Activated naive CD8-positive, alpha-beta T cell (primary cell): ENCODE results near the gene ABCC2.

Experiments
- H3K27ac Mint-ChIP-seq: one replicate; pipeline ENCODE4 v1.8.0; 2021; ENCODE audit warnings: mixed read lengths
- H3K27me3 Mint-ChIP-seq: one replicate; pipeline ENCODE4 v1.8.0; 2021; ENCODE audit warnings: mixed read lengths
- H3K36me3 Mint-ChIP-seq: one replicate; pipeline ENCODE4 v1.8.0; 2021; ENCODE audit warnings: mixed read lengths
- H3K4me1 Mint-ChIP-seq: one replicate; pipeline ENCODE4 v1.8.0; 2021; ENCODE audit warnings: low read depth, mixed read lengths
- H3K4me3 Mint-ChIP-seq: one replicate; pipeline ENCODE4 v1.8.0; 2021; ENCODE audit warnings: mild to moderate bottlenecking, mixed read lengths
- H3K9me3 Mint-ChIP-seq: one replicate; pipeline ENCODE4 v1.8.0; 2021; ENCODE audit warnings: low read depth, mixed read lengths

The ABCC2 gene

DNA sequence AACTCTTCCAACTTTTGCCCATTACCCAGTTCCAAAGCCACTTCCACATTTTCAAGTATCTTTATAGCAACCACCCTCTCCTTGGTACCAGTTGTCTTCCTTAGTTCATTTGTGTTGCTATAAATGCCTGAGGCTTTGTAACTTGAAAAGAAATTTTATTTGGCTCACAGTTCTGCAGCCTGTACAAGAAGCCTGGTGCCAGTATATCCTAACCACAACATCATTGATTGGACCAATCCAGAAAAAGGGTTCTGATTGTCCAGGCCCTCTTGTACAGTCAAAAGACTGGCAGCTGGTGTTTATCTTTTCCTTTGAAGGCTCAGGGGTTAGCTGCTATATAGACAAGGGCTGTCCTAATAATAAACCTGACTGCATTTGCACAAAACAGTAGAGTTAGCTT is 21.1 kb upstream of the ABCC2 start:
- Mint-ChIP-seq H3K9me3 (peaks cover 7% of the 10 kb centered on the region), H3K36me3 (peaks cover 49% of the 10 kb centered on the region), H3K27ac (no peak overlapping the region), H3K27me3 (no peaks in the 10 kb centered on the region), H3K4me1 (no peaks in the 10 kb centered on the region), H3K4me3 (no peak overlapping the region)

- Mint-ChIP-seq H3K4me1 (no peaks in the 10 kb centered on the region), H3K27ac (no peak overlapping the region), H3K36me3 (peaks cover 21% of the 10 kb centered on the region), H3K9me3 (peaks cover 7% of the 10 kb centered on the region), H3K4me3 (no peak overlapping the region), H3K27me3 (no peaks in the 10 kb centered on the region)
Measured at GRCh38 chr10:99765672-99766301, 16.7 kb upstream of the ABCC2 start.

- no peaks in the 10 kb centered on the region for H3K4me1 Mint-ChIP-seq
- no peak overlapping the region for H3K4me3 Mint-ChIP-seq
- no peak overlapping the region for H3K27ac Mint-ChIP-seq
- H3K9me3 Mint-ChIP-seq = peaks cover 7% of the 10 kb centered on the region
- peaks cover 20% of the 10 kb centered on the region for H3K36me3 Mint-ChIP-seq
- no peaks in the 10 kb centered on the region for H3K27me3 Mint-ChIP-seq
Measured at GRCh38 chr10:99766302-99766681, 16.1 kb upstream of the ABCC2 start.

GRCh38 chr10:99767901-99768300 is 14.5 kb upstream of the ABCC2 start:
- Mint-ChIP-seq H3K4me3 (no peak overlapping the region), H3K27ac (no peak overlapping the region), H3K36me3 (peaks cover 12% of the 10 kb centered on the region), H3K4me1 (no peaks in the 10 kb centered on the region), H3K27me3 (no peaks in the 10 kb centered on the region), H3K9me3 (peaks cover 3% of the 10 kb centered on the region)

GRCh38 chr10:99768556-99768955 is 13.9 kb upstream of the ABCC2 start:
- no peaks in the 10 kb centered on the region for H3K4me1 Mint-ChIP-seq
- no peaks in the 10 kb centered on the region for H3K9me3 Mint-ChIP-seq
- peaks cover 9% of the 10 kb centered on the region for H3K36me3 Mint-ChIP-seq
- H3K4me3 Mint-ChIP-seq = no peak overlapping the region
- H3K27ac Mint-ChIP-seq = no peak overlapping the region
- no peaks in the 10 kb centered on the region for H3K27me3 Mint-ChIP-seq

- Mint-ChIP-seq H3K9me3 (no peaks in the 10 kb centered on the region), H3K4me1 (no peaks in the 10 kb centered on the region), H3K4me3 (no peak overlapping the region), H3K27ac (no peak overlapping the region), H3K27me3 (no peaks in the 10 kb centered on the region), H3K36me3 (peaks cover 9% of the 10 kb centered on the region)
Measured at GRCh38 chr10:99769706-99770105, 12.7 kb upstream of the ABCC2 start.

DNA sequence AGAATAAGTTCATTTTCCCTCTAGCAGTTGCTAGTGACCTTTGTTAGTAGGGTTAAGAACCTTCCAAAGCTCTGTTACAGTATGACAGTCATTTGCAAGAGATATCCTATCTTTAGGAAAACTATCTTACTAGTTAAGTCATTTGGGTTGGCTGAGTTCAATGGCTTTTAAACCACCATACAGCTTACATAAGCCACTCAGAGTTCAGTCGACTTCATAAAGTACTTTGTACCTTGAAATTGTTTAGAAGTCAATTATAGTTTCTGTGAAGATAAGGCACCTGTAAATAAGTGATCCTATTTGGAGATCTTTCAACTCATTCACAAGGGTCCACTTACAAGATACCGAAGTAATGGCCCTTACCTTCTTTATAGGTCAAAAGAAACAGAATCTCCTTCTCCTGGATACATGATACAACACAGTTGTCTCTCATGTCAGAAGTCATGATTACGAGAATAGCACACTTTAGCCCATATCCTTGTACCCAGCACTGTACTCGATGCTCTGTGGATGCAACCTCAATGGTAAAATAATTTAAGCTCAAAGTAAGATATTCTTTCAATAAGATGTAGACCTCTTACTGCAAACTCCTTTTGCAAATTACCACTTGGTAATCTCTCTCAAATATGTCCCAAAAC is 11.9 kb upstream of the ABCC2 start:
- Mint-ChIP-seq H3K9me3 (no peaks in the 10 kb centered on the region), H3K27ac (no peak overlapping the region), H3K4me1 (no peaks in the 10 kb centered on the region), H3K27me3 (no peaks in the 10 kb centered on the region), H3K36me3 (peaks cover 9% of the 10 kb centered on the region), H3K4me3 (no peak overlapping the region)

DNA sequence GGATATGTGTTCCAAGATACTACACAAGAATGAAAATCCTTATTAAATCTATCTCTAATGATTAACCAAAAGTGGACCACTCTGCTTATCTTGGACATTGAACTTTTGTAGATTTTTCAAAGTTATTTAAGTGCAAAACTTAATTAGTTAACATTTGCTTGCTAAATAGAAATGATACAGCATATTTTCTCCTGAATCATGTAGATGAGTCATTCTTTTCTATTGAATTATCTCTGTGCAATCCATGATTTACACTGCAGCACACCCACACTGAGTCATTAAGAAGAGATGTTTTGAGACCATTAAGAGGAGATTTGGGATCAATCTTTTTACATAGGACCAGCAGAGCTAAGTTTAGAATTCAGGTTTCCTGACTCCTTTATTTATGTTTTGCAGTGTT is 6.6 kb upstream of the ABCC2 start:
- Mint-ChIP-seq H3K36me3 (peaks cover 11% of the 10 kb centered on the region), H3K4me1 (peaks cover 6% of the 10 kb centered on the region), H3K9me3 (no peaks in the 10 kb centered on the region), H3K27ac (no peak overlapping the region), H3K4me3 (no peak overlapping the region), H3K27me3 (no peaks in the 10 kb centered on the region)

GRCh38 chr10:99777918-99778714 is 4.3 kb upstream of the ABCC2 start:
- H3K9me3 Mint-ChIP-seq = no peaks in the 10 kb centered on the region
- H3K36me3 Mint-ChIP-seq = peaks cover 18% of the 10 kb centered on the region
- no peaks in the 10 kb centered on the region for H3K27me3 Mint-ChIP-seq
- H3K27ac Mint-ChIP-seq = no peak overlapping the region
- peaks cover 6% of the 10 kb centered on the region for H3K4me1 Mint-ChIP-seq
- no peak overlapping the region for H3K4me3 Mint-ChIP-seq

- Mint-ChIP-seq H3K4me1 (peaks cover 6% of the 10 kb centered on the region), H3K4me3 (no peak overlapping the region), H3K9me3 (no peaks in the 10 kb centered on the region), H3K27me3 (no peaks in the 10 kb centered on the region), H3K36me3 (peaks cover 22% of the 10 kb centered on the region), H3K27ac (no peak overlapping the region)
Measured at GRCh38 chr10:99779335-99779734, 3.1 kb upstream of the ABCC2 start.

GRCh38 chr10:99781734-99782429 is 558 bp upstream of the ABCC2 start:
- H3K9me3 Mint-ChIP-seq = no peaks in the 10 kb centered on the region
- no peak overlapping the region for H3K4me3 Mint-ChIP-seq
- peaks cover 22% of the 10 kb centered on the region for H3K36me3 Mint-ChIP-seq
- peaks cover 1% of the 10 kb centered on the region for H3K4me1 Mint-ChIP-seq
- no peaks in the 10 kb centered on the region for H3K27me3 Mint-ChIP-seq
- no peak overlapping the region for H3K27ac Mint-ChIP-seq

DNA sequence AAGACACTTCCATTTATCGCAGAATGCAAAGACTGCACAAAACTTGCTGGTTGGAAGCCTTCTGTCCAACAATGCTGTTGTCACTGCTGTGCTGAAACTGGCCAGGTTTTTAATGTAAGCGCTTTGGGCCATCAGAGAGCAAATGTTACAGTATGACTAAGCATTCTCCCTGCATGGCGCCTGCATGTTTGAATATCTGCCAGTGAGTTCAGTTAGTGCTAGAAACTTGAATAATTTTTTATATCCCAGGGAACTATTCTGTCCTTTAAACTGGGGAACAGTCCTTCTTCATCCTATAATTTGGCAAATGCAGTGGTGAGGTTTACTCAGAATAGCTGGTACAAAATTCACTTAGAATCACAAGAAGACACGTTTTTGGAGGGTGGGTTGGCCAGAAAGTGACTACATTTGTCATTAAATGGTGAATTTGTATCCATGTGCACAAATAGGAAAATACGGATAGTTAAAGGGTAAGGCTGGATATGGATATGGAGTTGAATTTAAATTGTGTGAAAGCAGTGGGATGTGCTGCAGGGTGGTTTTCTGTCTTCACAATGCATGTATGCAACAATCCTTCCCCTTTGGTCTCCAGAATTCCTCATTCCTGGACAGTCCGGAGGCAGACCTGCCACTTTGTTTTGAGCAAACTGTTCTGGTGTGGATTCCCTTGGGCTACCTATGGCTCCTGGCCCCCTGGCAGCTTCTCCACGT is 1.7 kb downstream of the ABCC2 start:
- H3K4me1 Mint-ChIP-seq = peaks cover 1% of the 10 kb centered on the region
- H3K36me3 Mint-ChIP-seq = peaks cover 25% of the 10 kb centered on the region
- no peaks in the 10 kb centered on the region for H3K27me3 Mint-ChIP-seq
- no peak overlapping the region for H3K27ac Mint-ChIP-seq
- no peak overlapping the region for H3K4me3 Mint-ChIP-seq
- no peaks in the 10 kb centered on the region for H3K9me3 Mint-ChIP-seq

DNA sequence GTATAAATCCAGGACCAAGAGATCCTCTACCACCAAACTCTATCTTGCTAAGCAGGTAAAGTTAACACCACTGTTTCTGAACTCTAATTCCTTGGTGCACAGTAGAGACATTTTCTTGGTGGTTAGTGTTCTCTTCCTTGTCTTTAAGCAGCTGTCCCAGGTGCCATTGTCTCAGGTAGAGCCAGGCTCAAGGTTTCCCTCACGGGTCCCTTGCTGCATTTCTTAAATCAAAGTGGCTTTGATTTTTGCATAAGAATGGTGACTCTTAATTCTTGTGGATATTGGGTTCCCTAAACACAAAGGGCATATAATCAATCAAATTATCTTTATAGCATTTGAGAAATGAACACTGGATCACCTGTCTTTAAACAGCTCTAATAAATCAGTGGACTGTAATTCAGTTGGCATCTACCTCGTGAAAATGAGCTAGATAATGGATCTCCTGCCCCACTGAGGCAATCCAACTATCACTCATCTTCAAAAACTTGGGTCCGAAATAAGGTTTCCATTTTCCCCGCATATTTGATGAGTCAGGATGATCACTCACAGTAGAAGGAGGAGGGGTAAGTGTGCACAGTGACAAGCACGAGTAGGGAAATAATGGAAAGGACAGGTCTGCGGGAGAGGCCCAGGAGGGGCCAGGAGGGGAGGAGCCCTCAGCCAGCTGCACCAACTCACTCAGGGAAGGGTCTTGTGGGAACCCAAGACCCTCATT is 2.4 kb downstream of the ABCC2 start:
- Mint-ChIP-seq H3K4me1 (no peaks in the 10 kb centered on the region), H3K4me3 (no peak overlapping the region), H3K27ac (no peak overlapping the region), H3K27me3 (no peaks in the 10 kb centered on the region), H3K36me3 (peaks cover 21% of the 10 kb centered on the region), H3K9me3 (no peaks in the 10 kb centered on the region)

GRCh38 chr10:99785646-99786045 is 3.2 kb downstream of the ABCC2 start:
- Mint-ChIP-seq H3K9me3 (no peaks in the 10 kb centered on the region), H3K4me1 (no peaks in the 10 kb centered on the region), H3K4me3 (no peak overlapping the region), H3K27me3 (no peaks in the 10 kb centered on the region), H3K36me3 (peaks cover 19% of the 10 kb centered on the region), H3K27ac (no peak overlapping the region)
